ENCODE data around the gene TMC1. TPM values are rescaled to one million over a fixed set of nuclear protein-coding genes. Genes with fewer than 3 reads are reported as not detected.

TMC1 gene
- total and polyA plus RNA-seq, 11 donors: 0.07 to 0.75 (median 0.33) TPM; not detected in 5

DNA sequence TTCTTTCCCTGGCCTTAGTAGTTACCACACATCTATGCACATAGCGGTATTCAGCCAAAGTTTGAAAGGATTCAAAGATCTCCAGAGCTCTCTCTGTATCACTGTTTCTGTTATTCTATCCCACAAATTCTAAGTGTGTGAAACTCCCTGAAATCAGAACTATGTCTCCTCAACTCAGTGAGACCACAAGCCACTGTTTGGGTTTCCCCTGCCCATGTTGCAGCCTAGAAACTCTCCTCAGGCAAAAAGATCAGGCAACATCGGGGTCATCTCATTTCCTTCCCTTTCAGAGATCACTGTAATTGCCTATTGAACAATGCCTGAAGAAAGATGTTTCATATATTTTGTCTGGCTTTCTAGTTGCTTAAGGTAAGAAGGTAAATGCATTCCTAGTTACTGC lies 135.6 kb downstream of the TMC1 start:
- 67 to 85% (median 83%) methylated on average over 2 of the region's 2 CpGs for WGBS, 4 donors
- Histone ChIP-seq H3K9me3 (no peaks in the 10 kb centered on the region), H3K27me3 (no peaks in the 10 kb centered on the region), H3K36me3 (no peaks in the 10 kb centered on the region), H3K27ac (no peak overlapping the region), H3K4me3 (no peak overlapping the region), H3K4me1 (no peaks in the 10 kb centered on the region)
- ATAC-seq (no peak), DNase-seq (no peak)
- intact Hi-C loops (cut with DNase I): no loop called here
- TF ChIP-seq CTCF (IDR thresholded peaks at IDR 0.05) (no peak), POLR2A (IDR thresholded peaks at IDR 0.05) (no peak)

DNA sequence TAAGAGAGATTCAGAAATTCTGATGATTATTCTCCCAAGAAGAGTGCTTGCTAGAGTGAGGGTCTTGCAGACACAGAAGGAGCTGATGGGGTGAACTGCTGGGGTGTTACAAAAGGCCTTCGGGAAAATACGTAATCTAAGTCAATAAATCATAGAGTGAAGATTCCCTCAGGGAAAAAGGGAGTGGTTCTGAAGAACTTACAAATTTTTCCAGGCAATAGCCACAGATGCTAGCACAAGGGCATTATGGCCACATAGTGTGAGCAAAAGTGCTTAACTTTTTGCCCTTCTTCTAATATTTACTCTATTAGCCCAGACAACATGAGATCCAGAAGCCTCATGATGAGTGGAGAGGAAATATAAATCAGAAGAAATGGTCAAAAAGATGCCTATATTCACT lies 137.3 kb downstream of the TMC1 start:
- Histone ChIP-seq H3K4me1 (no peaks in the 10 kb centered on the region), H3K4me3 (no peak overlapping the region), H3K27me3 (no peaks in the 10 kb centered on the region), H3K27ac (no peak overlapping the region), H3K9me3 (no peaks in the 10 kb centered on the region), H3K36me3 (no peaks in the 10 kb centered on the region)
- WGBS, 4 donors: 82 to 90% (median 88%) methylated on average over 2 of the region's 2 CpGs
- TF ChIP-seq POLR2A (IDR thresholded peaks at IDR 0.05): no peak
- TF ChIP-seq CTCF (IDR thresholded peaks at IDR 0.05): no peak
- DNase-seq (no peak), ATAC-seq (no peak)
- intact Hi-C loops (cut with DNase I): no loop called here

DNA sequence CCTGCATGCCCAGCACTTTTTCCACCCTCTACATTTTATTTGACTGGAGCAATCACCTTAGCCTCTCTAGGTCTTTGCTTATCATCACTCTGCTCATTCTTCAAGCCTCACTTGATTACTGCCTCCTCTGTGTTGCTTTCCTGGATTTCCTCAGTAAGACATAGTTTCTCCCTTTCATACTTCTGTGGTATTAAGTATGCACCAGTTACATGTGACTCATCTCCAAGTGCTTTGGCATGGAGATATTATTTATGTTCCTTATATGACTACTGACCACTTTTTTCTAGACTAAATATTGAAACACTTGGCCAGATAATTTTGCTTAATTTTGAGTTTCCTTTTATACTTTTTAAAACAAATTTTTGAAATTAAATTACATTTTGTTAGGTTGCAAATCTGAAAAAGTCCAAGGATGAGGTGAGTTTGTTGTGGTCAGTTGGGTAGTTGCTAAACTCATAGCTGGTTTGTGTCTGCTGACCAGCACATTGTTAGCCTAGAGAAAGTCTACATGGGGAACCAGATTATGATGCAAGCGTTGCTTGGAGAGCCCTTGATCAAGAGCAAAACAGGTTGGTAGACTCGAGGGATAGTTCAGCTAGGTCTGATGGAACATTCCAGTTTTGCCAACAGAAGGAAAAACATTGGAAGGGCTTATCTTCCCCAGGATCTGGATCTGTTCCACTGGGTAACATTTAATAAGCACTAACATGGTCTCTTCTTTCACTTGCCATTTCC lies 140.2 kb downstream of the TMC1 start:
- H3K27me3 ChIP-seq: no peaks in the 10 kb centered on the region
- peaks cover 0 to 4% (median 0%) of the 10 kb centered on the region in 12 donors for H3K9me3 ChIP-seq
- intact Hi-C loops (cut with DNase I): loop anchor here in 1 of 10 donors (10.0 kb wide), 1 partner anchor 57 kb away; no protein-coding TSS in a partner anchor
- ATAC-seq (no peak), DNase-seq (no peak)
- 53 to 75% (median 66%) methylated on average over 2 of the region's 2 CpGs for WGBS, 4 donors
- TF ChIP-seq POLR2A (IDR thresholded peaks at IDR 0.05) (no peak), CTCF (IDR thresholded peaks at IDR 0.05) (no peak)
- no peaks in the 10 kb centered on the region for H3K4me1 ChIP-seq
- H3K36me3 ChIP-seq: no peaks in the 10 kb centered on the region
- H3K27ac ChIP-seq: no peak overlapping the region
- H3K4me3 ChIP-seq: no peak overlapping the region

- no peaks in the 10 kb centered on the region for H3K4me1 ChIP-seq
- no peak overlapping the region for H3K27ac ChIP-seq
- intact Hi-C loops (cut with DNase I): loop anchor here in 1 of 10 donors (10.0 kb wide), 1 partner anchor 61 kb away; no protein-coding TSS in a partner anchor
- no peak for TF ChIP-seq POLR2A (IDR thresholded peaks at IDR 0.05)
- TF ChIP-seq CTCF (IDR thresholded peaks at IDR 0.05): no peak
- DNase-seq (no peak), ATAC-seq (no peak)
- H3K4me3 ChIP-seq: no peak overlapping the region
- 38 to 74% (median 63%) methylated on average over 2 of the region's 2 CpGs for WGBS, 4 donors
- no peaks in the 10 kb centered on the region for H3K36me3 ChIP-seq
- peaks cover 0 to 3% (median 0%) of the 10 kb centered on the region in 9 donors for H3K27me3 ChIP-seq
- peaks cover 0 to 4% (median 0%) of the 10 kb centered on the region in 12 donors for H3K9me3 ChIP-seq
These were observed 144.0 kb downstream of the TMC1 start for GRCh38 chr9:72665421-72665820.
